ENCODE results near the gene PGBD4. TPM values are rescaled to one million over a fixed set of nuclear protein-coding genes. Genes with fewer than 3 reads are reported as not detected.

The PGBD4 gene
- total RNA-seq, 1 experiment from 2014 or later, result 2.3 TPM

GRCh38 chr15:34084086-34084485, 17.8 kb upstream of the PGBD4 start:
- Histone ChIP-seq H3K4me1 (ENCODE audit: control insufficient read depth, insufficient read depth, low read length) (no peaks in the 10 kb centered on the region), H3K36me3 (ENCODE audit: control insufficient read depth, insufficient read depth, low read length) (no peaks in the 10 kb centered on the region), H3K4me3 (ENCODE audit: low read depth in 2 of 2, low read length in 2 of 2) (no peak overlapping the region), H3K27me3 (ENCODE audit: control insufficient read depth, insufficient read depth, low read length) (no peaks in the 10 kb centered on the region), H3K27ac (ENCODE audit: low read length) (no peak overlapping the region), H3K9me3 (ENCODE audit: control insufficient read depth, insufficient read depth, low read depth, low read length) (no peaks in the 10 kb centered on the region)
- intact Hi-C loops (cut with micrococcal nuclease; ENCODE audit: unreplicated experiment) (no loop called here), in situ Hi-C loops (cut with HindIII; ENCODE audit: low pct_unique_long_range_greater_than_20kb, low sequenced_read_pairs) (no loop called here)
- no TSS peak for BruUV-seq (replicated peaks)
- ChIA-PET POLR2A (no interaction called here), CTCF (no interaction called here)
- TF ChIP-seq POLR2AphosphoS5 (IDR thresholded peaks at IDR 0.05; ENCODE audit: low read depth, low read length) (no peak), TCF7L2 (IDR thresholded peaks at IDR 0.05; ENCODE audit: low read depth, low read length) (no peak), SIN3A (IDR thresholded peaks at IDR 0.05; ENCODE audit: borderline replicate concordance, insufficient read depth, low read depth, low read length) (no peak), CTCF (IDR thresholded peaks at IDR 0.05) (no peak), REST (IDR thresholded peaks at IDR 0.05; ENCODE audit: insufficient read depth in 1 of 2, low read depth in 2 of 2, low read length in 1 of 2) (no peak)
- ATAC-seq, result no peak
- DNase-seq (ENCODE audit: low read depth, low spot score), result no peak

- ATAC-seq (no peak), DNase-seq (ENCODE audit: low read depth, low spot score) (no peak)
- H3K36me3 ChIP-seq (ENCODE audit: control insufficient read depth, insufficient read depth, low read length), result no peaks in the 10 kb centered on the region
- in situ Hi-C loops (cut with HindIII; ENCODE audit: low pct_unique_long_range_greater_than_20kb, low sequenced_read_pairs), result no loop called here
- no peaks in the 10 kb centered on the region for H3K27me3 ChIP-seq (ENCODE audit: control insufficient read depth, insufficient read depth, low read length)
- no peak overlapping the region for H3K27ac ChIP-seq (ENCODE audit: low read length)
- no TSS peak for BruUV-seq (replicated peaks)
- TF ChIP-seq POLR2AphosphoS5 (IDR thresholded peaks at IDR 0.05; ENCODE audit: low read depth, low read length) (no peak), SIN3A (IDR thresholded peaks at IDR 0.05; ENCODE audit: borderline replicate concordance, insufficient read depth, low read depth, low read length) (no peak), CTCF (IDR thresholded peaks at IDR 0.05) (no peak), TCF7L2 (IDR thresholded peaks at IDR 0.05; ENCODE audit: low read depth, low read length) (no peak), REST (IDR thresholded peaks at IDR 0.05; ENCODE audit: insufficient read depth in 1 of 2, low read depth in 2 of 2, low read length in 1 of 2) (no peak)
- no peaks in the 10 kb centered on the region for H3K4me1 ChIP-seq (ENCODE audit: control insufficient read depth, insufficient read depth, low read length)
- POLR2A ChIA-PET, result no interaction called here
- H3K9me3 ChIP-seq (ENCODE audit: control insufficient read depth, insufficient read depth, low read depth, low read length), result no peaks in the 10 kb centered on the region
- CTCF ChIA-PET, result no interaction called here
- H3K4me3 ChIP-seq (ENCODE audit: low read depth in 2 of 2, low read length in 2 of 2), result no peak overlapping the region
- intact Hi-C loops (cut with micrococcal nuclease; ENCODE audit: unreplicated experiment), result no loop called here
These were observed 16.1 kb upstream of the PGBD4 start for GRCh38 chr15:34085746-34086145.

All from Panc1 (cell line).